Measurements from ENCODE around the gene KRTAP5-11. TPM values are rescaled to one million over a fixed set of nuclear protein-coding genes. Genes with fewer than 3 reads are reported as not detected.
"Not testable (repeated sequence)": the region's sequence is repeated elsewhere in the genome, so short reads cannot be mapped to it uniquely, and the experiment has no call there.

Gene KRTAP5-11
- polyA plus RNA-seq, 5 donors, result 0.33 to 0.37 TPM; not detected in 3

DNA sequence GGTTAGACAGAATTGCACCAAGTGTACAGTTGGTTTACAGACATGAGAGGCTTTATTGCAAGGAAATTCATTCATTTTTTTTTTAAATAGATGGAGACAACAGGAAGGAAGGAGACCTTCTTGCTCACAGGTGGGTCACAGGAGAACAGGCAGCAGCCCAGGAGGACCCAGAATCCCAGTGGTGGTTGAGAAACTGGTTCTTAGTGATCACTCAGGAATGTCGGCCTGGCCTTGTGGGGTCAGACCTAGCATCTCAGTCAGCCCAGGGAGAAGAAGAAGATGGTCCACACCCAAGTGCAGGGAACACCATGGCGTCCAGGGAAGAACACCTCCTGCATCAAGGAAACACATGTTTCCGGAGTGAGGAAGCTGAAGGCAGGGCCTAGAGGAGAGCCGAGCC is 849 bp downstream of the KRTAP5-11 start:
- no peak for DNase-seq

DNA sequence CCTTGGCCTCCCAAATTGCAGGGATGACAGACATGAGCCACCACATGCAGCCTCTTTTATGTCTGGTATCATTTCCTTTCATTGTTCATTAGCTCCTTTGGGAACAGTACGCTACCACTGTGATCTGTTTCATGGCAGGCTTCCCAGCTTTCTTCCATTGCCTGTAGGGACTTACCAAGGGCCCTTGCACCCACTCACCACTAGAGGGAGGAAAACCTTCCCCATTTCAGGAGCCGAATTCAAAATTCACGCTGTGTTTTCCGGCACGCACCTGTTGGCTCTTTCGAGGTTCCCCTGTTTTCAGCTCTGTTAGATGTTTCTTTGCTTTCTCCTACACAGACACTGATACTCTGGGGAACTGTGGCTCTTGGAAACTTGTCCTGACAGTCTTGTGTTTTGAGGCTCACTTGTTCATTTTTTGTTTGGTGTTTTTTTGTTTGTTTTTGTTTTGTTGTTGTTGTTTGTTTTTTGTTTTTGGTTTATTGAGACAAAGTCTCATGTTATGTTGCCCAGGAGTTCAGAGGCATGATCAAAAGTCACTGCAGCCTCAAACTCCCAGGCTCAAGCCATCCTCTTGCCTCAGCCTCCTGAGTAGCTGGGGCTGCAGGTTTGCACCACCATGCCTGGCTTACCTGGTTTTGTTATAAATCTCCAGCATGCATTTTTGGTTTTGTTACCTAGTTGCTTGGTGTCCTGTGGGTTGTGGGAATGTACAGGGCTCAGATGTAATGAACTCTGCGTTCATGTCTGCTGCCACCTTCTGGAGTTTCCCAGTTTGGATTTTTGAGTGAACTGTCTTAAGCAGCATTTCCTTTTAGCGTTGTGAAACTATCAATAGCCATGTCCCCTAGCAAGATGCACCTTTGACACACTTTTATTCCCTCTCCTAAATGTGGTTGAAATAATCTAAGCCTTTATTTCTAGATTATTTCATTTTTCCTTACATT is 2.3 kb downstream of the KRTAP5-11 start:
- peak in 1 of 2 donors; percentile 46 for DNase-seq

DNA sequence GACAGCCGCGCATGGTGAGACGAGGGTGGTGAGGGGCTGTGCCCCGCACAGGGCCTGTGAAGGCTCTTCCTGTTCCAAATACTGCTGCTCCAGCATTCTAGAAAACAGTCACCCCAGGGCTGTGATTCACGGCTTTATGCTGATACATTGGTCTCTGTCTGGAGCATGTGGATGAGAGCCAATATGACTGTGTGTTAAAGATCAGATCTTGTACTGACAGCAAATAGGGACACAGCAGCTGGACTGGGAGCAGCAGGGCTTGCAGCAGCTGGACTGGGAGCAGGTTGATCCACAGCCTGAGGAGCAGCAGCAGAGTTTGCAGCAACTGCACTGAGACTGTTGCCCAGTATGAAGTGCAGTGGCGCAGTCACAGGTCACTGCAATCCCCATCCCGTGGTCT is 3.2 kb downstream of the KRTAP5-11 start:
- not testable (repeated sequence) for DNase-seq

DNA sequence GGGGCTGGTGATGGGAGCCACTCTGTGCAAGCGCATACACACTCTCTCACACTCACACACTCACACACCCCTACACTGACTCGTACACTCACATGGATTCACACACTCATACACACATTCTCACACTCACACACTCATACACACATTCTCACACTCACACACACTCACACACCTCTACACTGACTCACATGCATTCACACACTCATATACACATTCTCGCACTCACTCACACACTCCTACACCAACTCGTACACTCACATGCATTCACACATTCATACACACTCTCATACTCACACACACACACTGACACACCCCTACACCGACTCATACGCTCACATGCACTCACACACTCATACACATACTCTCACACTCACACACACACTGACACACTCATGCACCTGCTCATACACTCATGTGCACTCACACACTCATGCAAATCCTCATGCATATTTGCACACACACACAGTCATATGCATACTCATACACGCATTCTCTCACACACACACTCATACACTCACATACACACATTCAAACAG is 5.1 kb downstream of the KRTAP5-11 start:
- DNase-seq, result no peak

DNA sequence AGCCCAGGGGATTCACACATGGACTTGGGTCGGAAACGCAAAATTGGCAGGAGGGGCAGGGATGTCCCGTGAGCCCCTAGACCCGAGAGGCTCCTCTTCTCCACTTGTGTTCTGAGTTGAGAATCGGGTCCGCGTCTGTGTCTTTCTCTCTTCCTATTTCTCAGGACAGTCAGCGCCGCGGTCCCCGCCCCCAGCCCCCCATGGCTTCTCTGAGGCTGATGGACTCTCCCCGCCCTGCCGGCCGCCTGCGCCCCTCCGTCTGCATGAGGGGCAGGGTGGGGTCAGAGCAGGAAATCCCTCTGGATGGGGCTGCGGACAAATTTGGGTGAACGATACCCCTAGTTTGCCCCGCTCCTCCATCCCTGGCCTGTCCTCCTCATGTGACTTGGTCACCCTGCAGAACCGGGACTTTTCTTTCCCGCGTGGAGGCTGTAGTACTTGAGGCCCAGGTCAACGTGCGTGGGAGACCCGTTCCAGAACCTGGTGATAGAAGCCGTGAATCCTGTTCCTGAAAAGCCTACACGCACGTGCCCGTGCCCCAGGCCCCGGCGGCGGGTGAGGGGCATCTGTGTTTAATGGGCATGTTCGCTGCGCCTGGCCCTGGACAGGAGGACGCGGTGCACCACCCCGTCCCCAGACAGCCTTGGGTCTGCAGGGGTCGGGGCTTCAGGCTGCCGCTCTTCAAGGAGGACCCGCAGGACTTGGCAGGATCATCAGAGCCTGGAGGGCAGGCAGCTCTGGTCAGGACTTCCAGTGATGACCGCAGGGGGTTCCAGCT is 5.8 kb downstream of the KRTAP5-11 start:
- not testable (repeated sequence) for DNase-seq

DNA sequence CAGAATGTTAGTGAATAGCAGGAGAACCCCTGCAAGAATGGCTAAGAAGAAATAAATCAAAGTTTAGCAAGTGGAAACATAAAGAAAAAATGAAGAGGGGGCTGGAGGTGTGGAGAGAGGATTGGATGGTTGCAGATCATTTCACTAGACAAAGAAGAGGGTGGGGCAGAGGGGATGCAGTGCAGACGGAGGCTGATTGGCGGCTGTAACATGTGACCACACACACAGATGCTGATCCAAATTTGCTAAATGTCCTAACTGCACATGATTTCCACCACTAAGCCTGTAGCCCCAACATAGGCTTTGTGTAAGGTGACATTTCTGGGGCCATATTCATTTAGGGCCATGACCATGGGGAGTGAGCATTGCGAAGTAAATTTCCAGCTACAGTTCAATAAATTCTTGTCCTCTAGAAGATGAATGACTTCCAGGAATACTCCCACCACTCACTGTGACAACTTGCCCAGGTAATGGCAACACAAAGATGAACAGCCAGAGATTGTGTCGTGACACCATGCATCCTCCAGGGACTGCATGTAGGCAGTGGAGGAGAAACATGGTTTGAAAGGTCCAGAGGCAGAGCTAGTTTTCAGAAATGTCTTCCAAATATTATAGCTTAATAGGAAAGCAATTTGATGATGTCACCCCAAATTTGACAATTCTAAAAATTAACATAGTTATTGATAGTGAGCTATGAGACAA is 6.8 kb downstream of the KRTAP5-11 start:
- DNase-seq, result no peak

DNA sequence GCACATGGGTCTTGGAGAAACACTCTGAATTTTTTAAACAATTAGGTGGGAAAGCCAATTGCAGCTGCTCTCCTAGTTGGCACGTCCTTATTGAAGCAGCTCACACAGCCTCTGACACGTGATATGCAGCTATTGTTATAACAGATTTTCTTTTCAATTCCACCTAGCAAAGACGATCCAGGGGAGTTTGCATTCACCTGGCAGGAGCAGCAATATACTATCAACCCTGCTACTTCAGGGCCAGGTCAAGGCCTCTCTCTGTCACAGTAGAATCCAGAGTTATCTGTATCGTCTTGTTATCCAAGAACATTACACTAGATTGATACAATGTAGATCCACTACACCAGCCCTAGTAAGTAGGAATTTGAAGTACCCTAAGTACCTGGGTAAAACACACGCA is 8.3 kb downstream of the KRTAP5-11 start:
- no peak for DNase-seq

DNA sequence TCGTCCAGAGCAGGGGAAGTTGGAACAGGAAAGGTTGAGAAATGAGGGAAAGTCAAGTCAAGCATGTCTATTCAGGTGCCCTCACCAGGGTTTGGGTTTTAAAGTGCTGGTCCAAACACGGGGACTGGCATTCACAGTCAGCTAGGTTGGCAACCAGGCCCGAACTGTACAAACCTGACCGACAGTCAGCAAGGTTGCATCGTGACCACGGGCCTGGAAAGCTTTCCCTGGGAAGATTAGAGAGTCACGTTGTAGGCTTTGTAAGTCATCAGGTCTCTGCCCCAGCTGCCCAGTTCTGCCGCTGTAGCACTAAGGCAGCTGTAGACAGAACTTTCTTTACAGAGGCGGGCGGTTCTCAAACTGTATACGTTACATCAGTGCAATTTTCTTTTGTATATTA is 9.9 kb downstream of the KRTAP5-11 start:
- DNase-seq, result no peak

DNA sequence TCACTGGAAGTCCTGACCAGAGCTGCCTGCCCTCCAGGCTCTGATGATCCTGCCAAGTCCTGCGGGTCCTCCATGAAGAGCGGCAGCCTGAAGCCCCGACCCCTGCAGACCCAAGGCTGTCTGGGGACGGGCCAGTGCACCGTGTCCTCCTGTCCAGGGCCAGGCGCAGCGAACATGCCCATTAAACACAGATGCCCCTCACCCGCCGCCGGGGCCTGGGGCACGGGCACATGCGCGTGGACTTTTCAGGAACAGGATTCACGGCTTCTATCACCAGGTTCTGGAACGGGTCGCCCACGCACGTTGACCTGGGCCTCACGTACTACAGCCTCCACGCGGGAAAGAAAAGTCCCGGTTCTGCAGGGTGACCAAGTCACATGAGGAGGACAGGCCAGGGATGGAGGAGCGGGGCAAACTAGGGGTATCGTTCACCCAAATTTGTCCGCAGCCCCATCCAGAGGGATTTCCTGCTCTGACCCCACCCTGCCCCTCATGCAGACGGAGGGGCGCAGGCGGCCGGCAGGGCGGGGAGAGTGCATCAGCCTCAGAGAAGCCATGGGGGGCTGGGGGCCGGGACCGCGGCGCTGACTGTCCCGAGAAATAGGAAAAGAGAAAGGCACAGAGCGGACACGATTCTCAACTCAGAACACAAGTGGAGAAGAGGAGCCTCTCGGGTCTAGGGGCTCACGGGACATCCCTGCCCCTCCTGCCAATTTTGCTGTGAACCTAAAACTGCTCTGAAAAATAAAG is 11.4 kb downstream of the KRTAP5-11 start:
- not testable (repeated sequence) for DNase-seq

DNA sequence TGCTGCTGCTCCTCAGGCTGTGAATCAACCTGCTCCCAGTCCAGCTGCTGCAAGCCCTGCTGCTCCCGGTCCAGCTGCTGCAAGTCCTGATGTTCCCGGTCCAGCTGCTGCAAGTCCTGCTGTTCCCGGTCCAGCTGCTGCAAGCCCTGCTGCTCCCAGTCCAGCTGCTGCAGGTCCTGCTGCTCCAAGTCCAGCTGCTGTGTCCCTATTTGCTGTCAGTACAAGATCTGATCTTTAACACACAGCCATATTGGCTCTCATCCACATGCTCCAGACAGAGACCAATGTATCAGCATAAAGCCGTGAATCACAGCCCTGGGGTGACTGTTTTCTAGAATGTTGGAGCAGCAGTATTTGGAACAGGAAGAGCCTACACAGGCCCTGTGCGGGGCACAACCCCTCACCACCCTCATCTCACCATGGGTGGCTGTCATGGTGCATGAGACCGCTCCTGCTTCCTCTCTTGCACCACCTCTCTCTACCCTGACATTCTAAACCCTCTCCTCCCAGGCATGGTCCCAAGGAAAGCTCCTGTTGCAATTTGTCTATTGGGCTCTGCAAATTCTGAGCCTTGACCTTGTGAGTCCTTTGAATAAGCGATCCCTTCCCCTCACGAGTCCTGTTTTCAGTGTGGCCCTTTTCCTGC is 13.8 kb downstream of the KRTAP5-11 start:
- DNase-seq, result peak; percentile 24 to 39

DNA sequence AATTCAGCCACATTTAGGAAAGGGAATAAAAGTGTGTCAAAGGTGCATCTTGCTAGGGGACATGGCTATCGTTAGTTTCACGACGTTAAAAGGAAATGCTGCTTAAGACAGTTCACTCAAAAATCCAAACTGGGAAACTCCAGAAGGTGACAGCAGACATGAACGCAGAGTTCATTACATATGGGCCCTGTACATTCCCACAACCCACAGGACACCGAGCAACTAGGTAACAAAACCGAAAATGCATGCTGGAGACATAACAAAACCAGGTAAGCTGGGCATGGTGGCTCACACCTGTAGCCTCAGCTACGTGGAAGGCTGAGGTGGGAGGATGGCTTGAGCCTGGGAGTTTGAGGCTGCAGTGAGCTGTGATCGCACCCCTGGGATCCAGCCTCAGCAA is 15.0 kb downstream of the KRTAP5-11 start:
- DNase-seq, result not testable (repeated sequence)

DNA sequence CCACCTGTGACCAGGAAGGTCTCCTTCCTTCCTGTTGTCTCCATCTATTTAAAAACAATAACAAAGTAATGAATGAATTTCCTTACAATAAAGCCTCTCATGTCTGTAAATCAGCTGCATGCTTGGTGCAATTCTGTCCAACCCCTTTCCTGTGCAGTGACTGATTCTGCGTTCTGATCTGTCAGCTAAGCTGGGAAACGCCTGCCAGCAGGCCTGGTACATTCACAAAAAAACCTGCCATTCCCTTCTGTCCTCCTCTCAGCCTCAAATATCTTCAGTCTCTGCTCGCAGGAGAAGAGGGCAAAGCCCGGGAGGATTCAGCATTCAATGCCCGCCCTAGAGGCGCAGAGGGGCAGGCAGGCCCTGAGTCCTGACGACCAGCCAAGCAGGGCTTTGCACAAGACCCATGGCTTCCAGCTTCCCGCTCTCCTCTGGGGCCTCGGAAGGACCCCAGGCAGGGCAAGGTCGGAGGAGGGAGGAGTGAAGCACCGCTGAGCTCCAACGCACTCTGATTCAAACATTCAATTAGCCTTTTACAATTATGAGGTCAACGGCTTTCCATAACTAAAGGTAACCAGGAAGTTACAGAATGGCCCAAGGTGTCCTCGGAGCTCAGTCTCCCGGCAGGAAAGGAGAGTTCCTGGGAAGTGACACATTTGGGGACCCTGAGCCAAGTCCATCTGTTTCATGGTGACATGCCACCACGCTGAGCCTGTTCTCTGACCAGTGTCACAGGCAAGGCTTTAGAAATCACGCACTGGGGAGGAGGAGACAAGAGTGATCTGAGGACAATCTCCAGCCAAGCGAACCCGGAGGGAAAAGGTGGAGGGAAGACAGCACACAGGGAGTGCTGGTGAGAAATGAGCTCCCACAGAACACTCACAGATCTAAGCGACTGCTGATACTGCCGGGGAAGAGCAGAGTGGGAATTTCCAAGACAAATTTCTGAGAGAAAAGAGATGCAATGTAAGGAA is 15.8 kb downstream of the KRTAP5-11 start:
- DNase-seq, result not testable (repeated sequence)

DNA sequence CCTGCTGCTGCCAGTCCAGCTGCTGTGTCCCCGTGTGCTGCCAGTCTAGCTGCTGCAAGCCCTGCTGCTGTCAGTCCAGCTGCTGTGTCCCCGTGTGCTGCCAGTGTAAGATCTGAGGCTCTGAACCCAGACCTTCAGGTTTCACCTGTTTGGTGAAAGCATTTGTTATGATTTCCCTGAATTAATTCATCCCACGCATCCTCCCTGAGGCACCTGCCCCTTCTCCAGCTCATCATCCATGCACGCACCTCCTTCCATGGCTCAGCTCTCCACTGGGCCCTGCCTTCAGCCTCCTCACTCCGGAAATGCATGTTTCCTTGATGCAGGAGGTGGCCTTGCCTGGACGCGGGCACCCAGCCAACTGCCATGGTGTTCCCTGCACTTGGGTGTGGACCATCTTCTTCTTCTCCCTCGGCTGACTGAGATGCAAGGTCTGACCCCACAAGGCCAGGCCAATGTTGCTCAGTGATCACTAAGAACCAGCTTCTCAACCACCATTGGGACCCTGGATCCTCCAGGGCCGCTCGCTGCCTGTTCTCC is 16.5 kb downstream of the KRTAP5-11 start:
- DNase-seq, result no peak

DNA sequence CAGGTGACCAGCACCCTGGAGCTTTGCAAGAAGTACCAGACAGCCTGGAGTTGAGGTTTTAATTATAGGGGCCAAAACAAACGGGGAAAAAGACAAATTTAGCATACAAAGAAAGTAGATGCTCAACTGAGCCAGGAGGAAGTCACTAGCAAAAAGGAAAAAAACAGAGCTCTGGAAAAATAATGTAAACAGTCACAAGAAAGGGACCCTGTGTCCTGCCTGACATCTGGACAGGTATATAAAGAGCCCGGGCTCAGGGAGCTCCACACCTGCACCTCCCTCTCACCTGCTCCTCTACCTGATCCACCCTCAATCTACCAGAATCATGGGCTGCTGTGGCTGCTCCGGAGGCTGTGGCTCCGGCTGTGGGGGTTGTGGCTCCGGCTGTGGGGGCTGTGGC is 17.4 kb downstream of the KRTAP5-11 start, which contains the start of gene KRTAP5-10:
KRTAP5-10 (plus strand) TSS at position 301 of the 400 bp plus-strand sequence; CDS start at position 326, 25 bp downstream.
- no peak for DNase-seq

DNA sequence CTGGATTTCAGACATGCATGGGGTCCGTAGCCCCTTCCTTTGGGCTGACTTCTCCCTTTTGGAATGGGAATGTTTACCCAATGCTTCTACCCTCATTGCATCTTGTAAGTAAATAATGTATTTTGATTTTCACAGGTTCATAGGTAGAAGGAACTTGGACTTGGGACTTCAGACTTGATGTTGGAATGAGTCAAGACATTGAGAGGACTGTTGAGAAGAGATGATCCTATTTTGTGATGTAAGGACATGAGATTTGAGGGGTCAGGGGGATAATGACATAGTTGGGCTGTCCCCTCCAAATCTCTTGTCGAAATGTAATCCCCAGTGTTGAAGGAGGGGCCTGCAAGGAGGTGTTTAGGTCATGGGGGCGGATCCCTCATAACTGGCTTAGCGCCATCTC is 18.2 kb downstream of the KRTAP5-11 start:
- DNase-seq, result no peak

DNA sequence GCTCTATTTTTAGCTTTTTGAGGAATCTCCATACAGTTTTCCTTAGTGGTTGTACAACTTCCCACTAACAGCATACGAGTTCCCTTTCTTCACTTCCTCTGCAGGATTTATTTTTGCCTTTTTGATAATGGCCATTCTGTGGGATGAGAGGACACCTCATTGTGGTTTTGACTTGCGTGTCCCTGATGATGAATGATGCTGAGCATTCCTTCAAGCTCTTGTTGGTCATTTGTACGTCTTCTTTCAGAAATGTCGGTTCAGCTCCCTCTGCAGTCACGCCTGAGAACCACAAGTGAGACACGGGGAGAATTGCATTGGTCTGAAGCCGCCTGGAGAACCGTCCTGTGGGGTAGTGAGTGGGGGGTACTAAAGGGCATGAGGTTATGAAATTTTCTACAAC is 19.3 kb downstream of the KRTAP5-11 start:
- no peak for DNase-seq

DNA sequence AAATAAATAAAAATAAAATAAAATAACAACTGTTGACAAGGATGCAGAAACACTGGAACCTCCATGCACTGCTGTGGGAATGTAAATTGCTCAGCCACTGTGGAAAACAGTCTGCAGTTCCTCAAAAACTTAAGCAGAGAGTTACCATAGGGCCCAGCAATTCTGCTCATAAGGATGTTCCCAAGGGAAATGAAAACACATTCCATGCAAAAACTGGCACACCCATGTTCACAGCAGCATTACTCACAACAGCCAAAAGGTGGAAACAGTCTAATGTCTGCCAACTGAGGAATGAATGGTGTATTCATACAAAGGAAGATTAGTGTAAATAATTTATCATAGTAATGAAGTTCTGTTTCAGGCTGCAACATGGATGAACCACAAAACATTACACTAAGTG is 20.6 kb downstream of the KRTAP5-11 start:
- DNase-seq, result no peak

DNA sequence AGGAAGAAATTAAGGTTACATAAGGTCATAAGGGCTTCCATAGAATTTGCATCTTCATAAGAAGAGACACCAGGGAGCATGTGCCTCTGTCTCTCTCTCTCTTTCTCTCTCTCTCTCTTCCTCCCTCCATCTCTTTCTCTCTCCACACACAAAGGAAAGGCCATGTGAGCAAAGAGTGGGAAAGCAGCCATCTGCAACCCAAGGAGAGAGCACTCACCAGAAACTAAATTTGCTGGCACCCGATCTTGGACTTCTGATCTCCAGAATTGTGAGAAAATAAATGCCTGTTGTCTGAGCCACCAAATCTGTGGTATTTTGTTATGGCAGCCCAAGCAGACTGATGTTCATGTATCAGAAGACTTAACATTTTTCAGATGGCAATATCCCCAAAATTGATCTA is 23.7 kb downstream of the KRTAP5-11 start:
- DNase-seq, result no peak

DNA sequence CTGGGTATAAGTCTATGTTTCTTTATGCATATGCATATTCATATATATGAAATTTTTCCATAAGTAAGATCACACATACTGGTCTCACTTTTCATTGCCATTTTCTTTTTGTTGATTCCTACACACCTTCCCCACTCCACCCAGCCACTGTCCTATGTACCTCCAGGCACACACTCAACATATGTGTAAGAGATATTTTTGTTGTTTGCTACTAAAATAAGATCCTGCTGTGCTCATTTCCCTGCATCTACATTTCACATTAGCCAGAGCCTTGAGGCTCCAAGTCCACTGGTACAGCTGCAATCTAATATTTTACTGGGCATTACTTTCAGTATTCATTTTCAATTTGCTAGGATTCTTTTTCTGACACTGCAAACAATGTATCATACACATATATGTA is 25.4 kb downstream of the KRTAP5-11 start:
- no peak for DNase-seq
